Neuron (in vitro differentiated cells): ENCODE results near the gene TMEM120B.
"Not testable (repeated sequence)": the region's sequence is repeated elsewhere in the genome, so short reads cannot be mapped to it uniquely, and the experiment has no call there.

Source experiments
- H2AFZ ChIP-seq: one replicate; pipeline ENCODE4 v1.6.1; 2013; ENCODE audit warnings: low read depth, mild to moderate bottlenecking, inconsistent platforms, low read length, moderate library complexity
- H3K27me3 ChIP-seq: one replicate; pipeline ENCODE4 v1.6.1; 2013; ENCODE audit warnings: low read length; ENCODE audit not compliant: insufficient read depth
- H3K36me3 ChIP-seq: one replicate; pipeline ENCODE4 v1.6.1; 2013; ENCODE audit warnings: low read length; ENCODE audit not compliant: insufficient read depth
- H3K4me1 ChIP-seq: one replicate; pipeline ENCODE4 v1.6.1; 2013; ENCODE audit warnings: low read length; ENCODE audit not compliant: insufficient read depth
- H3K4me3 ChIP-seq: 2 replicates; pipeline ENCODE4 v1.5.1; 2013; ENCODE audit warnings: mild to moderate bottlenecking, low read length, moderate library complexity
- H3K9me3 ChIP-seq: one replicate; pipeline ENCODE4 v1.6.1; 2013; ENCODE audit warnings: low read length

Gene TMEM120B

GRCh38 chr12:121715055-121715454 is 2.5 kb downstream of the TMEM120B start:
- H3K4me3 ChIP-seq, H3K9me3 ChIP-seq, H2AFZ ChIP-seq, H3K36me3 ChIP-seq, H3K27me3 ChIP-seq: not testable (repeated sequence)
- H3K4me1 ChIP-seq: peaks cover 10% of the 10 kb centered on the region

- H2AFZ ChIP-seq: no peak overlapping the region
- no peaks in the 10 kb centered on the region for H3K9me3 ChIP-seq
- H3K4me1 ChIP-seq: peaks cover 10% of the 10 kb centered on the region
- H3K27me3 ChIP-seq: no peaks in the 10 kb centered on the region
- H3K36me3 ChIP-seq: no peaks in the 10 kb centered on the region
- no peak overlapping the region for H3K4me3 ChIP-seq
Observed at GRCh38 chr12:121715862-121716435, 3.4 kb downstream of the TMEM120B start.

DNA sequence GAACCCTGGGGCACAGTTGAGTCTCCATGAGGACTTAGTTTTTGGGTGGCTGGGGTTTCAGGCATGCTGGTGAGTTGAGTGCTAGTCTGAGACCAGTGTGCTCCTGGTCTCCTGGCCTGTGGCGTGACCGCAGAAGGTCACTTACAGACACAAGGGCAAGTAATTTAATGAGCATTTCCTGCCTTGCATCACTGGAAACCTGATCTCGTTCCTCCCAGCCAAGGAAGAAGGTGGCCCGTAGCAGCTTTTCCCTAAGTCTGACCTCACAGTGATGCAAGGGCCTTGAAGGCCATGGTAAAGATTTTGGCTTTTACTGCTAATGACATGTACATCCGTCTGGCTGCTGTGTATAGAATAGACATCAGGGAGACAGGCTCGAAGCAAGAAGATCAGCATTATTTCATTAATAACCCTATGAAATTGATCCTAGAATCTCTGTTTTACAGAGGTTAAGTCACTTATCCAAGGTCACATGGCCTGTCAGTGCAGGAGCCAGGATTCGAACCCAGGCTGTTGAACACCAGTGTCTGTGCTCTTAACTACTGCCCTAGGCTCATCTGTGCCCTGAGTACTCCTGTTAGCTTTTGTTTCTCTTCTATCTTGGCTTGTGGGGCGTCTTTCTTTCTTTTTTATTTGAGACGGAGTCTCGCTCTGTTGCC is 4.6 kb downstream of the TMEM120B start:
- Histone ChIP-seq H3K27me3 (no peaks in the 10 kb centered on the region), H3K4me1 (peaks cover 6% of the 10 kb centered on the region), H3K36me3 (no peaks in the 10 kb centered on the region), H2AFZ (no peak overlapping the region), H3K9me3 (no peaks in the 10 kb centered on the region), H3K4me3 (no peak overlapping the region)

GRCh38 chr12:121718653-121719239 is 6.2 kb downstream of the TMEM120B start:
- no peak overlapping the region for H2AFZ ChIP-seq

DNA sequence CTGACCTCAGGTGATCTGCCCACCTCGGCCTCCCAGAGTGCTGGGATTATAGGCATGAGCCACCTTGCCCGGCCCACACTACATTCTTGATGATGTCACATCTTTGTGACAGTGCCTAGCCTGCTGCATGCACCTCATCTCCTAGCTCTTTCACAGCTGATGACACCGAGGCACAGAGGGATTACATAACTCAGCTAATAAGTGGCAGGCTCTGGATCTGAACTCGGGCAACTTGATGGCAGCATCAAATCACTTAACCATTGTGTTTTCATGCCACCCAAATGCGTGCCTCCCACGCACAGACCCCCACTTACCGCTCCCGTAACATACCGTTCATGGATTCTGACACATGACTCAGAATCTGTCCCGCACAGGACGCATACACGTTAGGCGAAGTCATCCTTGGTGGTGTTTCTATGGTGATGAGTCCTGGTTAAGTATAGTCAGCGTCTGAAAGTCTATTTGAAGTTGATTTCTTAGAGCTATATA is 7.4 kb downstream of the TMEM120B start:
- Histone ChIP-seq H3K4me3 (no peak overlapping the region), H2AFZ (no peak overlapping the region), H3K27me3 (no peaks in the 10 kb centered on the region), H3K4me1 (no peaks in the 10 kb centered on the region), H3K9me3 (no peaks in the 10 kb centered on the region), H3K36me3 (no peaks in the 10 kb centered on the region)

More at GRCh38 chr12:121718653-121719239, 6.2 kb downstream of the TMEM120B start:
- H3K27me3 ChIP-seq: no peaks in the 10 kb centered on the region
- no peaks in the 10 kb centered on the region for H3K9me3 ChIP-seq
- H3K4me3 ChIP-seq: no peak overlapping the region
- no peaks in the 10 kb centered on the region for H3K36me3 ChIP-seq
- H3K4me1 ChIP-seq: peaks cover under 1% of the 10 kb centered on the region

DNA sequence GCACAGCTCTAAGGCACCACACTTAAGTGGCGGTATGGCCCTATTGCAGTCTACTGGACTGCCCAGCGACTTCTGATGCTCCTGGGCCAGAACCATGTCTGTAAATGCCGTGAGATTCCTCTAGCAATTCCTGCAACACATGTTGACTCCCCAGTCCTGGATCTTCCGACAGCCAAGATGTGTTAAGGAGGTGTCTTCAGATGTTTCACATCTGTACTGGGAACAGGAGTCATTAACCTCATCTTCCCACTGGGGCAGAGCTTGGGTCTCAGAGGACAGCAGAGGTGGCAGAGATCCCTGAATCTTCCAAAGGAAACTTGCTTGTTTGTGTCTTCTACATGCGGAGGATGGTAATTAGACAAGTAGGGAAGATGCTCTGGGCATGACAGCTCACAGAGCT is 8.2 kb downstream of the TMEM120B start:
- H3K4me1 ChIP-seq: no peaks in the 10 kb centered on the region
- H3K4me3 ChIP-seq: no peak overlapping the region
- no peaks in the 10 kb centered on the region for H3K9me3 ChIP-seq
- no peaks in the 10 kb centered on the region for H3K36me3 ChIP-seq
- no peak overlapping the region for H2AFZ ChIP-seq
- H3K27me3 ChIP-seq: no peaks in the 10 kb centered on the region

- H3K9me3 ChIP-seq: no peaks in the 10 kb centered on the region
- H3K36me3 ChIP-seq: no peaks in the 10 kb centered on the region
- H3K4me3 ChIP-seq: no peak overlapping the region
- no peaks in the 10 kb centered on the region for H3K27me3 ChIP-seq
- H2AFZ ChIP-seq: no peak overlapping the region
- no peaks in the 10 kb centered on the region for H3K4me1 ChIP-seq
Observed at GRCh38 chr12:121722511-121722910, 10.0 kb downstream of the TMEM120B start.

GRCh38 chr12:121723200-121723599 is 10.6 kb downstream of the TMEM120B start:
- H3K4me3 ChIP-seq: no peak overlapping the region
- H3K4me1 ChIP-seq: no peaks in the 10 kb centered on the region
- no peaks in the 10 kb centered on the region for H3K27me3 ChIP-seq
- H3K9me3 ChIP-seq: no peaks in the 10 kb centered on the region
- H3K36me3 ChIP-seq: no peaks in the 10 kb centered on the region
- no peak overlapping the region for H2AFZ ChIP-seq

- Histone ChIP-seq H3K27me3 (no peaks in the 10 kb centered on the region), H3K9me3 (no peaks in the 10 kb centered on the region), H3K4me1 (no peaks in the 10 kb centered on the region), H3K4me3 (no peak overlapping the region), H2AFZ (no peak overlapping the region), H3K36me3 (no peaks in the 10 kb centered on the region)
Observed at GRCh38 chr12:121724925-121725324, 12.4 kb downstream of the TMEM120B start.

- H3K27me3 ChIP-seq: no peaks in the 10 kb centered on the region
- no peaks in the 10 kb centered on the region for H3K9me3 ChIP-seq
- no peaks in the 10 kb centered on the region for H3K36me3 ChIP-seq
- H3K4me3 ChIP-seq: no peak overlapping the region
- no peak overlapping the region for H2AFZ ChIP-seq
- no peaks in the 10 kb centered on the region for H3K4me1 ChIP-seq
Observed at GRCh38 chr12:121725423-121725822, 12.9 kb downstream of the TMEM120B start.

DNA sequence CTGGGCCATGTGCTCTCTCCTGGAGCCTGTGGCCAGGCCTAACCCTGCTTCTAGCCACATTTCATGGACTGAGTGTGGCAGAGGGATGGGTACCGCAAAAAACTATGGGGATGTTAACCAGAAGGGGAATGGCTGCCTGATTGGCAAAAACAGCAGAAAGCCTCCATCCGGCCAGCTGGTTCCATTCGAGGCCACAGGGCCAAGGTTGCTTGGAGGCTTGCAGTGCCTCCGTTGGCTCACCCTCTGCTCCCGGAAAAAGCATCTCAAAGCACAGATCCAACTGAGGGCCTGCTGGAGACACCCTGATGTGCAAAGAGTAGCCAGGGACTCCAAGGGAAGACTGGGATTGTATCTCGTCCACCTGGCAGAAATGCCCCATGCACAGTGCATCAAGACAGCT is 16.5 kb downstream of the TMEM120B start:
- Histone ChIP-seq H3K9me3 (no peaks in the 10 kb centered on the region), H3K4me1 (no peaks in the 10 kb centered on the region), H3K36me3 (no peaks in the 10 kb centered on the region), H3K4me3 (no peak overlapping the region), H2AFZ (no peak overlapping the region), H3K27me3 (no peaks in the 10 kb centered on the region)

DNA sequence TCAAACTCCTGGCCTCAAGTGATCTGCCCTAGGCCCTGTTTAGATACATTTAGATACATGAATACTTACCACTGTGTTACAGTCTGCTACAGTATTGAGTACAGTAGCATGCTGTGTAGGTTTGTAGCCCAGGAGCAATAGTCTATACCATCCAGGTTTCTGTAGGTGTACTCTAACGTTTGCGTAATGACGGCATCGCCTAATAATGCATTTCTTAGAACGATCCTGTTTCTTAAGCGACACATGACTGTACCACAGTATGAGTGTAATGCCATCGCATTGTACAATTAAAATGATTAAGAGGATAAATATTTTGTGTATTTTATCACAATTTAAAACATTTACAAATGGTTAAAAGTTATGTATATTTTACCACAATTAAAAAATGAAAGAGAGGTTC is 18.9 kb downstream of the TMEM120B start:
- Histone ChIP-seq H2AFZ (no peak overlapping the region), H3K4me3 (no peak overlapping the region), H3K9me3 (no peaks in the 10 kb centered on the region), H3K36me3 (no peaks in the 10 kb centered on the region), H3K4me1 (no peaks in the 10 kb centered on the region), H3K27me3 (no peaks in the 10 kb centered on the region)

- Histone ChIP-seq H2AFZ (no peak overlapping the region), H3K9me3 (no peaks in the 10 kb centered on the region)
Observed at GRCh38 chr12:121733849-121734248, 21.3 kb downstream of the TMEM120B start.

More at GRCh38 chr12:121733849-121734248, 21.3 kb downstream of the TMEM120B start:
- no peaks in the 10 kb centered on the region for H3K4me1 ChIP-seq
- no peaks in the 10 kb centered on the region for H3K27me3 ChIP-seq
- H3K4me3 ChIP-seq: no peak overlapping the region
- no peaks in the 10 kb centered on the region for H3K36me3 ChIP-seq
